Kidney (tissue), 14 donors: Measurements from ENCODE around the gene PLA2G4B. TPM values are rescaled to one million over a fixed set of nuclear protein-coding genes. Genes with fewer than 3 reads are reported as not detected.

Experiments
- DNase-seq, 5 donors: peaks; one replicate each; pipeline ENCODE4 v3.0.0-alpha.2; 2013 to 2020
- FAIRE-seq: peaks from 2 replicates; lab custom pipeline; 2012; peaks lifted over from hg19 to GRCh38; lab: Jason Lieb, UNC
- H3K27ac ChIP-seq, 2 donors: one replicate each; pipeline ENCODE4 v1.7.0; 2013; ENCODE audit warnings: low read depth in 2 of 2, low read length in 2 of 2, inconsistent platforms in 1 of 2
- H3K27me3 ChIP-seq: one replicate; pipeline ENCODE4 v1.7.1; 2013; ENCODE audit warnings: low read length, inconsistent platforms; ENCODE audit not compliant: control insufficient read depth, insufficient read depth
- H3K36me3 ChIP-seq, 3 donors: one replicate each; pipeline versions ENCODE4 v1.7.0 to v1.7.1; 2013; ENCODE audit warnings: low read length in 3 of 3, control low read depth in 1 of 3, inconsistent platforms in 1 of 3; ENCODE audit not compliant: insufficient read depth in 3 of 3, control insufficient read depth in 2 of 3
- H3K4me1 ChIP-seq, 3 donors: one replicate each; pipeline versions ENCODE4 v1.7.0 to v1.7.1; 2013; ENCODE audit warnings: low read length in 3 of 3, inconsistent platforms in 1 of 3, low read depth in 1 of 3; ENCODE audit not compliant: control insufficient read depth in 2 of 3, insufficient read depth in 2 of 3
- H3K4me3 ChIP-seq, 3 donors: one replicate each; pipeline versions ENCODE4 v1.7.0 to v1.8.1; 2013; ENCODE audit warnings: low read length in 3 of 3, control low read depth in 1 of 3, inconsistent platforms in 1 of 3
- H3K9ac ChIP-seq, 3 donors: one replicate each; pipeline versions ENCODE4 v1.7.0 to v1.7.1; 2013; ENCODE audit warnings: low read length in 3 of 3, control low read depth in 1 of 3, inconsistent platforms in 1 of 3
- H3K9me3 ChIP-seq, 3 donors: one replicate each; pipeline versions ENCODE4 v1.7.0 to v1.7.1; 2013; ENCODE audit warnings: low read length in 3 of 3, control low read depth in 1 of 3, inconsistent platforms in 1 of 3; ENCODE audit not compliant: control insufficient read depth in 2 of 3, insufficient read depth in 1 of 3
- CTCF ChIP-seq: IDR thresholded peaks from 3 replicates; pipeline ENCODE4 v1.5.1; 2012; ENCODE audit warnings: mild to moderate bottlenecking, moderate library complexity, borderline replicate concordance; ENCODE audit not compliant: insufficient read depth; ENCODE audit errors: extremely low read depth
- intact Hi-C: fragments of 100-400 bp; cut with DNase I; formaldehyde crosslinking; loops from one replicate; pipeline ENCODE4 v1.11.1; 2022
- polyA plus RNA-seq: library from polyadenylated mRNA; stranded (reverse); fragments of 350-450 nt; fragmentation: Illumina TruSeq; extraction: RNeasy Lipid Tissue Mini Kit (QIAGEN cat#74804); gene quantifications from one replicate; pipeline ENCODE4 v1.2.3, GENCODE V29; 2014; ENCODE audit warnings: low read depth, low replicate concordance; ENCODE audit not compliant: insufficient read depth
- total RNA-seq: library from RNA; stranded (reverse); fragmentation: NEBNext Ultra II Directional; extraction: Animal tissue kit (Norgen Biotek cat#: 25700); gene quantifications from one replicate; pipeline ENCODE4 v1.2.1, GENCODE V29; 2021
- donor health status: control.
- donor health status: control.
- donor health status: control.
- donor health status: control.
- donor health status: control.
- donor health status: DM: yes; HTN: yes; CAD: no.
- donor health status: Normal renal cell carcinoma (clear cell type).

PLA2G4B gene
- total and polyA plus RNA-seq, 2 donors from 2014 or later: 4.8 to 8.3 TPM

GRCh38 chr15:41839781-41840491, 1.3 kb downstream of the PLA2G4B start:
- intact Hi-C loops: no loop called here
- H3K9ac ChIP-seq: no peak overlapping the region
- no peaks in the 10 kb centered on the region for H3K9me3 ChIP-seq
- H3K4me3 ChIP-seq: no peak overlapping the region
- H3K4me1 ChIP-seq: no peaks in the 10 kb centered on the region
- TF ChIP-seq CTCF: no peak
- no peaks in the 10 kb centered on the region for H3K27me3 ChIP-seq
- FAIRE-seq (no peak), DNase-seq (no peak)
- peaks cover 0 to 3% (median 0%) of the 10 kb centered on the region in 3 donors for H3K36me3 ChIP-seq
- H3K27ac ChIP-seq: no peak overlapping the region

- intact Hi-C loops: no loop called here
- no peak for DNase-seq
- no peak overlapping the region for H3K27ac ChIP-seq
- no peak overlapping the region for H3K9ac ChIP-seq
- H3K4me1 ChIP-seq: no peaks in the 10 kb centered on the region
- H3K36me3 ChIP-seq: peaks cover 0 to 3% (median 0%) of the 10 kb centered on the region in 3 donors
- H3K9me3 ChIP-seq: no peaks in the 10 kb centered on the region
- no peak for TF ChIP-seq CTCF
- no peak overlapping the region for H3K4me3 ChIP-seq
- H3K27me3 ChIP-seq: no peaks in the 10 kb centered on the region
- FAIRE-seq: no peak
Measured at GRCh38 chr15:41840673-41841072, 2.0 kb downstream of the PLA2G4B start.

GRCh38 chr15:41841131-41841530, 2.5 kb downstream of the PLA2G4B start:
- Histone ChIP-seq H3K27ac (no peak overlapping the region), H3K4me3 (no peak overlapping the region), H3K9ac (no peak overlapping the region), H3K36me3 (peaks cover 0 to 3% (median 0%) of the 10 kb centered on the region in 3 donors), H3K4me1 (no peaks in the 10 kb centered on the region), H3K9me3 (no peaks in the 10 kb centered on the region), H3K27me3 (no peaks in the 10 kb centered on the region)
- TF ChIP-seq CTCF: no peak
- FAIRE-seq (no peak), DNase-seq (no peak)
- intact Hi-C loops: no loop called here
